Epithelial cell of proximal tubule (primary cell): Measurements from ENCODE around the gene GNPDA1. TPM values are rescaled to one million over a fixed set of nuclear protein-coding genes. Genes with fewer than 3 reads are reported as not detected.
A peak's percentile ranks its signal among the peaks of the same experiment; 100 is the strongest.
"Not testable (repeated sequence)": the region's sequence is repeated elsewhere in the genome, so short reads cannot be mapped to it uniquely, and the experiment has no call there.

ENCODE experiments used
- DNase-seq: peaks from one replicate; pipeline ENCODE4 v3.0.0-alpha.2; 2011; ENCODE audit warnings: low read depth
- H3K4me3 ChIP-seq: 2 replicates; pipeline ENCODE4 v1.5.1; 2011; ENCODE audit warnings: low read depth, mild to moderate bottlenecking, low read length
- total RNA-seq: library from RNA; depleted of rRNA; stranded (reverse); fragments of >200 nt; gene quantifications from 2 replicates; pipeline ENCODE4 v1.2.3, GENCODE V29; 2015
- TF ChIP-seq, protein P1 (sequence below): conservative IDR thresholded peaks from 2 replicates; pipeline ENCODE4 v1.5.1; 2012; ENCODE audit warnings: low read depth, mild to moderate bottlenecking, low read length

GNPDA1 gene
- 50.7 and 79.1 TPM in 2 replicates for total RNA-seq

DNA sequence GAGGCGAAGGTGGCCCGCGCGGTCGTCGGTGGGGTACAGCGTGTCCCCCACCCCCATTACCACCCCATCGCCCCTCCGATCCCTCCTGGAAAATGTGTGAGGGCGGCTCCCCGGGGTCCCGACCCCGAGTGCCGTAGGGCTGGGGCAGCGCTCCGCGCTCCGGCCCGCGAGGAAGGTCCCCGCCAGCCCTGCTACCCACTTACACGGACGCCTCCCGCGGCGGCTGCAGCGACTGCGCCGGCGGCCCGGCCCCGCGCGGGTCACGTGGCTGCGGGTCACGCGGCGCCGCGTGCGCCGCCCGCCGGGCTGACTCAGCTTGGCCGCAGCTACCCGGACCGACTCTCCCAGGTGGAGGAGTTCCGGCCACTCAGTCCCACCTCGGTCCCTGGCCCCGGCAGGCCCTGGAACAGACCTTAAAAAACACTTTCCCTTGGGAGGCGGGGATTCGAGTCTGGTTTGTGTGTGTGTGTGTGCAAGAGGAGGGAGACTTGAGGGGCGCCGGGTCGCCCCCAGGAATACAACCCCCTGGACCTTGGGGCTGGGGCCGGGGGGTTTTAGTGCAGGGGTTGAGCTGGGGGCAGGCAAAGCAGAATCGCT lies at the start of gene GNPDA1:
GNPDA1 (minus strand) TSS at position 236 of the 597 bp plus-strand sequence. CDS start 992 bp downstream, outside the sequence.
- H3K4me3 ChIP-seq, result peak within 1 kb of the TSS; percentile 87
- TF ChIP-seq, protein P1, sequence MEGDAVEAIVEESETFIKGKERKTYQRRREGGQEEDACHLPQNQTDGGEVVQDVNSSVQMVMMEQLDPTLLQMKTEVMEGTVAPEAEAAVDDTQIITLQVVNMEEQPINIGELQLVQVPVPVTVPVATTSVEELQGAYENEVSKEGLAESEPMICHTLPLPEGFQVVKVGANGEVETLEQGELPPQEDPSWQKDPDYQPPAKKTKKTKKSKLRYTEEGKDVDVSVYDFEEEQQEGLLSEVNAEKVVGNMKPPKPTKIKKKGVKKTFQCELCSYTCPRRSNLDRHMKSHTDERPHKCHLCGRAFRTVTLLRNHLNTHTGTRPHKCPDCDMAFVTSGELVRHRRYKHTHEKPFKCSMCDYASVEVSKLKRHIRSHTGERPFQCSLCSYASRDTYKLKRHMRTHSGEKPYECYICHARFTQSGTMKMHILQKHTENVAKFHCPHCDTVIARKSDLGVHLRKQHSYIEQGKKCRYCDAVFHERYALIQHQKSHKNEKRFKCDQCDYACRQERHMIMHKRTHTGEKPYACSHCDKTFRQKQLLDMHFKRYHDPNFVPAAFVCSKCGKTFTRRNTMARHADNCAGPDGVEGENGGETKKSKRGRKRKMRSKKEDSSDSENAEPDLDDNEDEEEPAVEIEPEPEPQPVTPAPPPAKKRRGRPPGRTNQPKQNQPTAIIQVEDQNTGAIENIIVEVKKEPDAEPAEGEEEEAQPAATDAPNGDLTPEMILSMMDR, result no peak
- DNase-seq, result no peak

DNA sequence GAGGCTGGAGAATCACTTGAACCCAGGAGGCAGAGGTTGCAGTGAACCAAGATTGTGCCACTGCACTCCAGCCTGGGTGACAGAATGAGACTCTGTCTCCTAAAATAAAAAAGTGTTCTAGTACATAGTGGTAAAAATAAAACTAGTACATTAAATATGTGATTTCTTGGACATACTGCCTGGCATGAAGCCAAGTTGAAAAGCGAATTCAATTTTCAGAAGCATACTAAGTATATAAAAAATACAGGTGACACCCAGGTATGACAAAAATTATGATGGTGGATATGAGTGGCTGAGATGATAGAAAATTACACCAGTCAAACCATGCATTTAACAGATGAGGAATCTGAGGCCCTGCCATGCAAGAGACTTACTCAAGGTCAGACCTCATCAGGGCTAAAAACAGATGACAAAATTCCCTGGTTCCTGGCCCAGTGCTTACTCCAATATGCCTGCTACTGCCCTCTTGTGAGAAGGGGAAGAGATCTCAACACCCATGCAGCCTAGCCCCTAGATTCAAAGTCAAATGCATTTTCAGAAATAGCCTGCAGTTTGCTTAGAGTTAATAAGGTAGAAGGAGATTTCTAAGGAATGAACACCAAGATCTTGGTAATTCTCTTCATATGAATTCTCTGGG lies 46.6 kb upstream of the GNPDA1 start:
- DNase-seq, result no peak
- no peak overlapping the region for H3K4me3 ChIP-seq
- TF ChIP-seq, protein P1, result peak; percentile 37

DNA sequence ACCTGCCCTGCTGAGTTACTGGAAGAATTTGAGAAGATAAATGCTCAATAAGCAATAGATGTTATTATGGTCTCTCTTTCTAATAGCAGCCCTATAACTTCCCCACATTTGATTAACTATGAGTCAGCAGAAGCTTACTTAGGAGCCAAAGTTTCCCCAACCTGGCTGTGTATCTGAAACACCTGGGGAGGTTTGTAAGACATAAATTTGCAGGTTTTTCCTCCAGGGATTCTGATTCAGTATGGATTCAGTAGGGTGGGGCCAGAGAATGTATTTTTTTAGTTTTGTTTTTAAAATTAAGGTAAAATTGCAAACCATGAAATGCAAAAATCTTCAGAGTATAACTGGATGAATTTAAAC lies 44.9 kb upstream of the GNPDA1 start:
- no peak overlapping the region for H3K4me3 ChIP-seq
- no peak for DNase-seq
- TF ChIP-seq, protein P1, result no peak

DNA sequence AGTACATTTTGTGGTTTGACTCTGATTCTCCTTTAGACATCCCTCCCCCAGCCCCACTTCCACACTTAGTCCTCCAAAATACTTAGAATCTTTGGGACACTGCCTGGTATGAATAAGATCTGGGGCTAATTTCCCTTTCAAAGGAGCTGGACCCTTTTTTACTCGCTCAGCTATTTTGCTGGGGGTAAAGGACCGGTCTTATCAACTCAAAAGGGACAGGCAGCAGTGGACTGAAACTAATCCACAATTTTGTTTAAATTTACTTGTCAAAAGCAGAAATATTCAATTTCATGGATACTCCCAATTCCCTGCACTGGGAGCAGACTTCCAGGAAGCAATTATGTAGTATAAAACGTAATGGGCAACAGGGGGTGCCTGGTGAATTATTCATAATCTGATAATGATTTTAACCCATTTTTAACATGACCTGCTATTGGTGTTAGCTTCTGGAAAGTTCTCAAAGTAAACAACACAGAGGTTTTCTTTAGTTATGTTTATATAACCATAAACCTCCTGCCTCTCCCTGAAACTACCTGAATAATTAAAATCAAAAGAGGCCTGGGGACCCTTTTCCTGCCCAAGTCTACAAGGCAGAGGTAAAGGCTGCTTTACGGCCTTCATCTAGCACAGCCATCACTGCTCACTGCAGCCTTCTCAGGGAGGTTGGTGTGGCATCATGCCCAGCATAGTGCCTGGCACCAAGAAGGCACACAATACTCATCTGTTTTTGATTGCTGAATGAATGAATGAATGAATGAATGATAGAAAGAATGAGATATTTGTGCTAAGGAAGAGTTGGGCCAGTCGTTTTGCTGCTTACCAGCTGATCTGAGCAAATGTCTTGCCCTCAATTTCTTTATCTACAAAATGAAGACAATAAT lies 44.2 kb upstream of the GNPDA1 start:
- H3K4me3 ChIP-seq, result no peak overlapping the region
- TF ChIP-seq, protein P1, result no peak
- DNase-seq, result no peak

DNA sequence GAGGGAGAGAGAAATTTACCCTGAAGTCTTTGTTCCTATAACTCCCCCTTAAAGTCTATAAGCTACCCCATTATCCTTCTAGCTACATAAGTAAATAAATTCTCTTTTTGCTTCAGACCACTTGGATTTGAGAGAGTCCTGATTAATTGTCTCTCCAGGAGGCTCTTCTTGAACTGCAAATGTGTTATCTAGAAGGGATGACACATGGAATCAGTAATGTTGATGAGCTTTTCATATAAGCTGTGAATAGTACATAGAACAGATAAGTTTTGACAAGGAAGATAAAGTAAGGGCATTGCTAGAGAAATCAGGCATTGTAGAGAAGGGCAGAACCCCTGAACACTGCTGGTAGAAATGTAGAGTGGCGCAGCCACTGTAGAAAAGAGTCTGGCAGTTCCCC lies 42.5 kb upstream of the GNPDA1 start:
- no peak overlapping the region for H3K4me3 ChIP-seq
- TF ChIP-seq, protein P1, result no peak
- no peak for DNase-seq

DNA sequence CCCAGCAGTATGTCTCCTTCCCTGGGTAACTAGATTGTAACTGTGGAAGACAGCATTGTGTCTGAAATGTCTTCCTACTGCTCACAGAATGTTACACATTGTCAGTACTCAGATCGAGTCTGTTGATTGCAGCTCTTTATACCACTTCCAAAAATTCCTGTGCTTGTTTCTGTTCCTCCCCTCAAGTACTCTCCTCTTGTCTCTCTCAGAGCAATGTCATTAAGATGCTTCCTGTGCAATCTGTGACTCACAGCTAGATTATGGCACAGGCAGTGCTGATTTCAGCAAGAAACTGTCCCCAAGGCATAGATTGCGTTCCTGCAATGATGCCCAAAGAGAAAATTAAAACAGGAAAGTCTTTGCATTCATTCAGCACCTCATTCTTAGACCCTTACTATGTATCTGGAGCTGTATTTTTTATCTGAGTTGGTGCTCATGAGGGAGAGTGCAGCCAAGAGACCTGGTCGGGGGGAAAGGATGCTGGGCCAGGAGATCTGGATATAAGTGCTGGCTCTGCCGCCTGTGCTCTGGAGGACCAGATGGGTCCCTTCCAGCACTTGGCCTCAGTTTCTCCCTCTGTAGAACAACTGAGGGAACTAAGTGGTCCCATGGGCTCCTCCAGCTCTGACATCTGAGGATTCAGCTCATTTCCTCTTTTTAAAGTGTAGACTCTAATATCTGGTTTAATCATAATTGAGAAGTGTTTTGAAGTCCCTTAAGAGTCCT lies 40.8 kb upstream of the GNPDA1 start:
- DNase-seq, result no peak
- no peak overlapping the region for H3K4me3 ChIP-seq
- TF ChIP-seq, protein P1, result no peak

DNA sequence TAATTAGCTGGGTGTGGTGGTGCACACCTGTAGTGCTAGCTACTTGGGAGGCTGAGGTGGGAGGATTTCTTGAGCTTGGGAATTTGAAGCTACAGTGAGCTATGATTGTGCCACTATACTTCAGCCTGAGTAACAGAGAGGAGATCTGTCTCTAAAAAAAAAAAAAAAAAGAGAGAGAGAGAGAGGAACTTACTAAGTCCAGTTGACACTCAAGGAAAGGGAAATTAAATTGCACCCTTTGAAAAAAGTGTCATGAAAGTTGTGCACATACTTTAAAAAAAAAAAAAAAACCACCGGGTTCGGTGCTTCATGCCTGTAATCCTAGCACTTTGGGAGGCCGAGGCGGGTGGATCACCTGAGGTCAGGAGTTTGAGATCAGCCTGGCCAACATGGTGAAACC lies 39.2 kb upstream of the GNPDA1 start:
- DNase-seq, H3K4me3 ChIP-seq: not testable (repeated sequence)
